ENCODE results near the gene ZNF541.
"Not testable (repeated sequence)": the region's sequence is repeated elsewhere in the genome, so short reads cannot be mapped to it uniquely, and the experiment has no call there.

The ZNF541 gene

GRCh38 chr19:47599671-47600245, 26.8 kb upstream of the ZNF541 start:
- not testable (repeated sequence) for DNase-seq (ENCODE audit: low spot score)

GRCh38 chr19:47598407-47599349, 25.7 kb upstream of the ZNF541 start:
- DNase-seq (ENCODE audit: low spot score): peak; percentile 93

GRCh38 chr19:47595944-47596343, 23.0 kb upstream of the ZNF541 start:
- no peak for DNase-seq (ENCODE audit: low spot score)

GRCh38 chr19:47593860-47594259, 20.9 kb upstream of the ZNF541 start:
- DNase-seq (ENCODE audit: low spot score): no peak

- DNase-seq (ENCODE audit: low spot score): no peak
Observed at GRCh38 chr19:47589824-47590223, 16.9 kb upstream of the ZNF541 start.

GRCh38 chr19:47587295-47587694, 14.3 kb upstream of the ZNF541 start:
- peak; percentile 20 for DNase-seq (ENCODE audit: low spot score)

- DNase-seq (ENCODE audit: low spot score): not testable (repeated sequence)
Observed at GRCh38 chr19:47583161-47583560, 10.2 kb upstream of the ZNF541 start.

GRCh38 chr19:47582320-47582909, 9.5 kb upstream of the ZNF541 start:
- DNase-seq (ENCODE audit: low spot score): peak; percentile 49

GRCh38 chr19:47581605-47582319, 8.8 kb upstream of the ZNF541 start:
- no peak for DNase-seq (ENCODE audit: low spot score)

GRCh38 chr19:47580397-47580796, 7.4 kb upstream of the ZNF541 start:
- DNase-seq (ENCODE audit: low spot score): no peak

- no peak for DNase-seq (ENCODE audit: low spot score)
Observed at GRCh38 chr19:47572635-47573034, 313 bp downstream of the ZNF541 start.

GRCh38 chr19:47569331-47569730, 3.6 kb downstream of the ZNF541 start:
- DNase-seq (ENCODE audit: low spot score): no peak

GRCh38 chr19:47564081-47564480, 8.9 kb downstream of the ZNF541 start:
- no peak for DNase-seq (ENCODE audit: low spot score)

GRCh38 chr19:47561440-47562057, 11.4 kb downstream of the ZNF541 start:
- DNase-seq (ENCODE audit: low spot score): no peak

- DNase-seq (ENCODE audit: low spot score): no peak
Observed at GRCh38 chr19:47560999-47561398, 11.9 kb downstream of the ZNF541 start.

GRCh38 chr19:47550129-47550528, 22.8 kb downstream of the ZNF541 start:
- DNase-seq (ENCODE audit: low spot score): no peak

GRCh38 chr19:47549261-47549862, 23.6 kb downstream of the ZNF541 start:
- DNase-seq (ENCODE audit: low spot score): no peak

GRCh38 chr19:47547199-47547598, 25.7 kb downstream of the ZNF541 start:
- DNase-seq (ENCODE audit: low spot score): no peak

GRCh38 chr19:47545061-47545948, 27.6 kb downstream of the ZNF541 start:
- peak; percentile 63 for DNase-seq (ENCODE audit: low spot score)

GRCh38 chr19:47544476-47544875, 28.5 kb downstream of the ZNF541 start:
- no peak for DNase-seq (ENCODE audit: low spot score)

Data from AG20443 (cell line).